Dendritic cell treated with granulocyte-macrophage colony-stimulating factor and Interleukin-4, amounts not matched to agents 40 ng/mL and 50 ng/mL, for 4 days (primary cell): Measurements from ENCODE around the gene FAM135A.
"Not testable (repeated sequence)": the region's sequence is repeated elsewhere in the genome, so short reads cannot be mapped to it uniquely, and the experiment has no call there.

ENCODE experiments used
- H3K27ac Mint-ChIP-seq: one replicate; pipeline ENCODE4 v1.8.0; 2022; ENCODE audit warnings: mild to moderate bottlenecking, mixed read lengths
- H3K27me3 Mint-ChIP-seq: one replicate; pipeline ENCODE4 v1.8.0; 2022; ENCODE audit warnings: mild to moderate bottlenecking, mixed read lengths
- H3K36me3 Mint-ChIP-seq: one replicate; pipeline ENCODE4 v1.8.0; 2022; ENCODE audit warnings: low read depth, mixed read lengths
- H3K4me1 Mint-ChIP-seq: one replicate; pipeline ENCODE4 v1.8.0; 2022; ENCODE audit warnings: low read depth, mixed read lengths
- H3K4me3 Mint-ChIP-seq: one replicate; pipeline ENCODE4 v1.8.0; 2022; ENCODE audit warnings: mild to moderate bottlenecking, moderate library complexity, mixed read lengths
- H3K9me3 Mint-ChIP-seq: one replicate; pipeline ENCODE4 v1.8.0; 2022; ENCODE audit warnings: mixed read lengths
- intact Hi-C: fragments of 100-400 bp; cut with micrococcal nuclease; formaldehyde crosslinking; loops from one replicate; pipeline ENCODE4 v1.15.0; 2022

Gene FAM135A

DNA sequence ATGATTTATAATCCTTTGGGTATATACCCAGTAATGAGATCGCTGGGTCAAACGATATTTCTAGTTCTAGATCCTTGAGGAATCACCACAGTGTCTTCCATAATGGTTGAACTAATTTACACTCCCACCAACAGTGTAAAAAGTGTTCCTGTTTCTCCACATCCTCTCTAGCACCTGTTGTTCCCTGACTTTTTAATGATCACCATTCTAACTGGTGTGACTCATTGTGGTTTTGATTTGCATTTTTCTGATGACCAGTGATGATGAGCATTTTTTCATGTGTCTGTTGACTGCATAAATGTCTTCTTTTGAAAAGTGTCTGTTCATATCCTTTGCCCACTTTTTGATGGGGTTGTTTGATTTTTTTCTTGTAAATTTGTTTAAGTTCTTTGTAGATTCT is 40.6 kb downstream of the FAM135A start:
- H3K36me3 Mint-ChIP-seq, intact Hi-C loops: not testable (repeated sequence)

DNA sequence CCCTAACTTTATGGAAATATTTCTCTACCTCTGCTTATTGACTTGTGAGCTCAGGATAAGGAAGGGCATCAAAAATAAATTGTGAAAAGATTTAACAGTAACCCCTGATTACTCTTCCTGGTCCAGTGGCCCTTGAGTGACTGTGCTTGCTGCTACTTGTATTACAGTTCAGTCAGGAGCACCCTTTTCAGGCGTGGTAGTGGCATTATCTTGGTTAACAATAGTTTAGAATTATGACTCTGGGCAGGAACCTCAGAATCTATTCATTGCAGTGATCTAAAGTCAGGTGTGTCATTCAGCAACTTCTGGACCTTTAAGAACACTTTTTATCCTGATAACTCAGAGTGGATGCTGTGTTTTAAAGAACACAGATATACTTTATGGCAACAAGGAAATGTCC is 43.4 kb downstream of the FAM135A start:
- Mint-ChIP-seq H3K36me3 (peaks cover 9% of the 10 kb centered on the region), H3K27ac (no peak overlapping the region), H3K4me3 (no peak overlapping the region), H3K9me3 (no peaks in the 10 kb centered on the region), H3K4me1 (no peaks in the 10 kb centered on the region), H3K27me3 (no peaks in the 10 kb centered on the region)
- intact Hi-C loops = no loop called here

More for the DNA sequence above, 40.6 kb downstream of the FAM135A start:
- H3K27me3 Mint-ChIP-seq, H3K4me1 Mint-ChIP-seq, H3K27ac Mint-ChIP-seq, H3K4me3 Mint-ChIP-seq, H3K9me3 Mint-ChIP-seq: not testable (repeated sequence)

DNA sequence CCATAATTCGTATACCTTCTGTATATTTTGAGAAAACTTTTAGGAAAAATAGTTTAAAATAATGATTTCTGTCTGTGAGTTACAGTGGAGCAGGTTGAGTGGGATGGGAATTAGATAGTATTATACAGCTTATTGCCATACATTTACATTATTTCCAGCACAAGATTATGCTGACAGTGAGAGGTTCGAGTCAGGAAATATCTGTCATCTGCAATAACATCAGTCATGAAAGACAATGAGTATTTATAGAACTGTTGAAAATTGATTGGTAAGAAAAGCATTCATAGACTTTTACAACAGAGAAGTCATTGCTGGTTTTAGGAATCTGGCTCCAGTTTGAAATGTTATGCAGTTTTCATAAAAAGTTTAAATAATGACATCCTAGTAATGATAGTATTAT is 45.9 kb downstream of the FAM135A start:
- Mint-ChIP-seq H3K27ac (no peak overlapping the region), H3K9me3 (no peaks in the 10 kb centered on the region), H3K36me3 (peaks cover 6% of the 10 kb centered on the region), H3K27me3 (no peaks in the 10 kb centered on the region), H3K4me1 (no peaks in the 10 kb centered on the region), H3K4me3 (no peak overlapping the region)
- intact Hi-C loops = no loop called here

DNA sequence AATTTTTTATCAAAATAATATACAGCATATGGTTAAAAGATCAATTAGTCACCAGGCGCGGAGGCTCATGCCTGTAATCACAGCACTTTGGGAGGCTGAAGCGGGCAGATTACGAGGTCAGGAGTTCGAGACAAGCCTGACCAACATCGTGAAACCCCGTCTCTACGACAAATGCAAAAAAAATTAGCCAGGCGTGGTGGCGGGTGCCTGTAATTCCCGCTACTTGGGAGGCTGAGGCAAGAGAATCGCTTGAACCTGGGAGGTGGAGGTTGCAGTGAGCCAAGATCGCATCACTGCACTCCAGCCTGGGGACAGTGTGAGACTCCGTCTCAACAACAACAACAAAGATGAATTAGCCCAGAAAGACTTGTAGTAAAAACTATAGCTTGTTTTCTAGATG is 46.4 kb downstream of the FAM135A start:
- intact Hi-C loops, H3K36me3 Mint-ChIP-seq, H3K4me1 Mint-ChIP-seq, H3K4me3 Mint-ChIP-seq, H3K27ac Mint-ChIP-seq, H3K27me3 Mint-ChIP-seq, H3K9me3 Mint-ChIP-seq: not testable (repeated sequence)

DNA sequence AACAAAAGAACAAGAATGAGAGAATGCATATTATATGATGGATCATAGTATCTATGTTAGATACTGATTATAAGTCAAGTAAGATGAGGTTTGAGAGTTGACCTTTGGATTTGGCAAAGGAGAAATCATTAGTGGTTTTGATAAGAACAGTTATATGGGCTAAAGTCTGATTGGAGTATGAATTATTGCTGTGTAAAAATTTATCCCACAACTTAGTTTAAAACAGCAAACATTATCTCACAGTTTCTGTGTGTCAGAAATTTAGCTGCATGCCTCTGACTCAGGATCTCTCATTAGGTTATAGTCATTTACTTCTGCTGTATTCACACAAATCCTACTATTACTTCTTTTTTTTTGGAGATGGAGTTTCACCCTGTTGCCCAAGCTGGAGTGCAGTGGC is 56.7 kb downstream of the FAM135A start:
- H3K36me3 Mint-ChIP-seq = peaks cover 57% of the 10 kb centered on the region
- no peaks in the 10 kb centered on the region for H3K9me3 Mint-ChIP-seq
- intact Hi-C loops = no loop called here
- H3K27me3 Mint-ChIP-seq = no peaks in the 10 kb centered on the region
- H3K4me3 Mint-ChIP-seq = no peak overlapping the region
- H3K27ac Mint-ChIP-seq = no peak overlapping the region
- H3K4me1 Mint-ChIP-seq = no peaks in the 10 kb centered on the region

DNA sequence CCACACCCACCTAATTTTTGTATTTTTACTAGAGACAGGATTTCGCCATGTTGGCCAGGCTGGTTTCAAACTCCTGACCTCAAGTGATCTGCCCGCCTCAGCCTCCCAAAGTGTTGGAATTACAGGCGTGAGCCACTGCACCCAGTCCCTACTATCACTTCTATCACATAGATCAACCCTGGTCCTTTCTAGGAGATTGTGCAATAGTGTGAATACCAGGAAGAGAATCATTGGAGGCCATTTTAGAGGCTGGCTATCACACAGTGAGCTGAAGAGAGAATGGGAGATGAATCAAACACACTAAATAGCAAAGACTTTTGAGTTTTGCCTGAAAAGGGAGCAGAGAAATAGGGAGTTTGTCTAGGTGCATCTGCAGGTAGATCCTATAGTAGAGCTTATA is 57.2 kb downstream of the FAM135A start:
- H3K4me3 Mint-ChIP-seq, H3K4me1 Mint-ChIP-seq, H3K9me3 Mint-ChIP-seq, H3K27ac Mint-ChIP-seq, intact Hi-C loops, H3K27me3 Mint-ChIP-seq: not testable (repeated sequence)
- H3K36me3 Mint-ChIP-seq = peaks cover 52% of the 10 kb centered on the region

DNA sequence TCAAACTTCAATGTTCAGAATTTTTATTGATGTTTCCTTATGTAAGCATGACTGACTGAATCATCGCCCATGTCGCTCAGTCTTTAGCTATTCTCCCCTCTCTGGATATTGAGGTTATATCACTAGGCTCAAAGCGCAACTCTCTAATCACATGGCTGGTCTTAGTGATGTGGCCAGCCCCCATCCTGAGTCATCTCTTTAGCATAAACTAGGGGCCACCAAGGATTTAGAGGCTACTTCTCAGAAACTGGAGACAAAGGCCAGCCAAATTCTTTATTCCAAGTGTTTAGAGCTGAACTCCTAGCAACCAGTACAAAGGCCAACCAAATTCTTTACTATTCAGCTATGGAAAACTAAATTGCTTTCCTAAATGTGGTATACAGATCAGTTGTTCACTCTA is 61.4 kb downstream of the FAM135A start:
- intact Hi-C loops = no loop called here
- H3K9me3 Mint-ChIP-seq = no peaks in the 10 kb centered on the region
- peaks cover 58% of the 10 kb centered on the region for H3K36me3 Mint-ChIP-seq
- H3K4me1 Mint-ChIP-seq = no peaks in the 10 kb centered on the region
- no peak overlapping the region for H3K4me3 Mint-ChIP-seq
- no peak overlapping the region for H3K27ac Mint-ChIP-seq
- H3K27me3 Mint-ChIP-seq = no peaks in the 10 kb centered on the region

DNA sequence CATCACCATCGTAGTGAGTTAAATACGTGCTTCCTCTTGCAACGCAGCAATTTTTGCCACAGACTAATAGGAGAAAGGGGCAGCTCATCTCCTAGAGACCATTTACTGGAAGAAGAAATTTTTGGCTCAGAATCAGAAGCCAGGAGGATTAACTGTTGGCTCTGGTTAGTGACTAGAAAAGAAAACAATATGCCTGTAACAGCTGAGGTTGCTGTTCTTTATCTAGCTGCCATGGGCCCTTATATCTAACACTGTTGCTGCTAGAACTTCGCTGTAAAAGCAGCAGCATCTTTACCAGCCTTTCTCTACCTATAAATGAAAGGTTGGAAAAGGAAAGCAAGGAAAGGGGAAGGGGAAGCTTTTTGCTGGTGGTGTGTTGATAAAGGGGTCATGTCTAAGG is 65.9 kb downstream of the FAM135A start:
- Mint-ChIP-seq H3K36me3 (peaks cover 32% of the 10 kb centered on the region), H3K4me1 (no peaks in the 10 kb centered on the region), H3K4me3 (no peak overlapping the region), H3K27ac (no peak overlapping the region), H3K27me3 (no peaks in the 10 kb centered on the region), H3K9me3 (no peaks in the 10 kb centered on the region)
- intact Hi-C loops = no loop called here

DNA sequence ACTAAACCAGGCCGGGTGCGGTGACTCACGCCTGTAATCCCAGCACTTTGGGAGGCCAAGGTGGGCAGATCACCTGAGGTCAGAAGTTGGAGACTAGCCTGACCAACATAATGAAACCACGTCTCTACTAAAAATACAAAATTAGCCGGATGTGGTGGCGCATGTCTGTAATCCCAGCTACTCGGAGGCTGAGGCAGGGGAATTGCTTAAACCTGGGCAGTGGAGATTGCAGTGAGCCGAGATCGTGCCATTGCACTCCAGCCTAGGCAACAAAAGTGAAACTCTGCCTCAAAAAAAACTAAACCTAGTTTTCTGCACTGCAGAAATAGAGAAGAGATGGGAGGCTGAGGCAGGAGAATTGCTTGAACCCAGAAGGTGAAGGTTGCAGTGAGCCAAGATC is 73.3 kb downstream of the FAM135A start:
- H3K4me3 Mint-ChIP-seq, H3K27ac Mint-ChIP-seq, H3K4me1 Mint-ChIP-seq, H3K36me3 Mint-ChIP-seq, intact Hi-C loops, H3K9me3 Mint-ChIP-seq, H3K27me3 Mint-ChIP-seq: not testable (repeated sequence)

DNA sequence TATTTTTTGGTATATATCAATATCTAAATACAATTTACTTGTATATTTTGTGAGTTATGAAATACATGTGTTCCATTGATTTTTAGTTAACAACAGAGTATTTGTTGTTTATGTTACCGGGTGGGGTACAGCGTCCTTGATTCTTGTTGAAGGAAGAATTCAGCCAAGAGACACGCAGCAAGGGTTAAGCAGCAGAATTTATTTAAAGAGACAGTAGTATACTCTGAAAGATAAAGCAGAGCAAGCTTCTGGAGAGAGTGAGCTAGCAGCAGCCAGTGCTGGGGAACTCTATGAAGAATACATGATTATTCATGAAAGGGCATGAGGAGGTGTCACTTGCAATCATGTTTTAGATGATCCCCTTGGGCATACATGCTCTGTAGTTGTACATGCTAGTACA is 76.1 kb downstream of the FAM135A start:
- H3K36me3 Mint-ChIP-seq = no peaks in the 10 kb centered on the region
- intact Hi-C loops = no loop called here
- H3K9me3 Mint-ChIP-seq = no peaks in the 10 kb centered on the region
- H3K27me3 Mint-ChIP-seq = no peaks in the 10 kb centered on the region
- no peak overlapping the region for H3K27ac Mint-ChIP-seq
- H3K4me3 Mint-ChIP-seq = no peak overlapping the region
- no peaks in the 10 kb centered on the region for H3K4me1 Mint-ChIP-seq

DNA sequence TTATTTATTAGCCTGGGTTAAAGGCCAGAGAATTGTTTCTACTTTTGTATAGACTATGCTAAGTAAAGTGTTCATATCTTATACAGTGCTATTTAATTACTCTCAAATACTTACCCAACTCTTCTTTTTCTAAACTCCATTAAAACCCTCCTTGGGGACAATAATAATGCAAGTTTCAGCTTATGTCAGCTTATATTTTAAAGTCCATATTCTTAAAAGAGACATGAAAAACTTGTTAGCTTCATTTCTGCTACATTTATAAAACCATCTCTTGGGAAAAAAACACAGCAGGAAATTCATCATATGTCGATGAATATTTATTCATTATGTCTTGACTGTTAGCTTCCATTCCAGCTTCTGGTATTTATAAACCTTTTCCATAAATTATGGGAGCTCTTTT is 81.5 kb downstream of the FAM135A start:
- intact Hi-C loops = no loop called here
- H3K27me3 Mint-ChIP-seq = no peaks in the 10 kb centered on the region
- peaks cover 17% of the 10 kb centered on the region for H3K9me3 Mint-ChIP-seq
- H3K27ac Mint-ChIP-seq = no peak overlapping the region
- H3K36me3 Mint-ChIP-seq = peaks cover 25% of the 10 kb centered on the region
- H3K4me1 Mint-ChIP-seq = no peaks in the 10 kb centered on the region
- no peak overlapping the region for H3K4me3 Mint-ChIP-seq

DNA sequence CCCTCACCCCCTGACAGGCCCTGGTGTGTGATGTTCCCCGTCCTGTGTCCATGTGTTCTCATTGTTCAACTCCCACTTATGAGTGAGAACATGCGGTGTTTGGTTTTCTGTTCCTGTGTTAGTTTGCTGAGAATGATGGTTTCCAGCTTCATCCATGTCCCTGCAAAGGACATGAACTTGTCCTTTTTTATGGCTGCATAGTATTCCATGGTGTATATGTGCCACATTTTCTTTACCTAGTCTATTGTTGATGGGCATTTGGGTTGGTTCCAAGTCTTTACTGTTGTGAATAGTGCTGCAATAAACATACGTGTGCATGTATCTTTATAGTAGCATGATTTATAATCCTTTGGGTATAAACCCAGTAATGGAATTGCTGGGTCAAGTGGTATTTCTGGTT is 82.5 kb downstream of the FAM135A start:
- H3K4me1 Mint-ChIP-seq, H3K27ac Mint-ChIP-seq: not testable (repeated sequence)

DNA sequence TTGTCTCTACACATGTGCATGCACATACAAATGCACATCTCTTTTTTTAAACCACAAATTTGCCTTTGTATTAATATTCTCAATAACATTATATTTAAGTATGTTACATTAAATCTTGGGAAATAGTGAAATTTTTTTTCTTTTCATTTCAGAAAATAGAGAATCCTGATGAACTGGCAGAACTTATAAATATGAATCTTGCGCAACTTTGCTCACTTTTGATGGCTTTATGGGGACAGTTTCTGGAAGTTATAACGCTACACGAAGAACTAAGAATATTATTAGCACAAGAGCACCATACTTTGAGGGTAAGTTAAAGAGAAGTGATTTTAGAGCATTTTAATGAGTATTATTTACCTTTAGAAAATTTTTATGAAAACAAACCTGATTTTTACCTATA is 89.2 kb downstream of the FAM135A start:
- no peaks in the 10 kb centered on the region for H3K4me1 Mint-ChIP-seq
- peaks cover 68% of the 10 kb centered on the region for H3K36me3 Mint-ChIP-seq
- intact Hi-C loops = no loop called here
- H3K4me3 Mint-ChIP-seq = no peak overlapping the region
- H3K9me3 Mint-ChIP-seq = peaks cover 28% of the 10 kb centered on the region
- no peak overlapping the region for H3K27ac Mint-ChIP-seq
- H3K27me3 Mint-ChIP-seq = no peaks in the 10 kb centered on the region

More for the DNA sequence above, 82.5 kb downstream of the FAM135A start:
- intact Hi-C loops, H3K27me3 Mint-ChIP-seq, H3K4me3 Mint-ChIP-seq: not testable (repeated sequence)
- Mint-ChIP-seq H3K9me3 (peaks cover 17% of the 10 kb centered on the region), H3K36me3 (peaks cover 35% of the 10 kb centered on the region)

DNA sequence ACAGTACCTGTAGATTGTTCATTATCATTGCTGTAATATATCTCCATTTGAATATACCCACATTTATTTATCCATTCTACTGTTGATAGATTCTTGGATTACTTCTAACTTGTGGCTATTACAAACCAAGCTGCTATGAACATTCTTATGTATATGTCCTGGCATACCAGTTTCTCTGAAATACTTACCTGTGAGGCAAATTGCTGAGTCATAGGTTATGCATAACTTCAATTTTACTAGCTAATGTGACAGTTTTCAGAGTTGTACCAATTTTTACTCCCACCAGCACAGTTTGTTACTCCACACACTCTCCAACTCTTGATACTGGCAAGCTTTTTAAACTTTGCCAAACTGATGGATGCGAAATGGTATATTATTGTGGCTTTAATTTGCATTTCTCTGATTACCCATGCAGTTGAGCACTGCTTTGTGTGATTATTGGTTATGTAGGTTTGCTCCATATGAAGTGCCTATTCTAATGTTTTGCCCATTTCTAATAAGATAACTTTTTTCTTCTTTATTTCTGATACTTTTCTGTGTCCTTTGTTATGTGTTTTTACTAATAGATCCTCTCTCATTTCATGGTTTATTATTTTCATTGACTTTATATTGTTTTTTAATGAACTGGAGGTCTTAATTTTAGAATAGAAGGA is 90.6 kb downstream of the FAM135A start:
- no peaks in the 10 kb centered on the region for H3K27me3 Mint-ChIP-seq
- H3K27ac Mint-ChIP-seq = no peak overlapping the region
- peaks cover 57% of the 10 kb centered on the region for H3K36me3 Mint-ChIP-seq
- intact Hi-C loops = no loop called here
- H3K4me3 Mint-ChIP-seq = no peak overlapping the region
- H3K4me1 Mint-ChIP-seq = no peaks in the 10 kb centered on the region
- peaks cover 17% of the 10 kb centered on the region for H3K9me3 Mint-ChIP-seq

DNA sequence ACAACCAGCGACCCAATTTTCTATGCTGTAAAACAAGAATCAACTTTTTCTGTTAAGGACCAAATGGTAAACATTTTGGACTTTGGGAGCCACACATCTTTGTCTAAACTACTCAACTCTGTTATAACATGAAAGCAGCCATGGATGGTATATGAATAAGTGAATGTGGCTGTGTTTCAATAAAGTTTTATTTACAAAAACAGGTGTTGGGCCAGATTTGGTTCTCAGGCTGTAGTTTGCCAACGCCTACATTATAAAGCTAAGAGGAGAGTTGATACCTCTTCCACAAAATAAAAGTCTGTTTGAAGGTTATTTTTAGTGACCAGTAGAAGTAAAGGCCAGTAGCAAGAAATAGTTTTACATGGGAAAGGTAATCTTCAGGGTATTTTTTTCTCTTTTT is 93.0 kb downstream of the FAM135A start:
- Mint-ChIP-seq H3K4me1 (no peaks in the 10 kb centered on the region), H3K4me3 (no peak overlapping the region), H3K9me3 (peaks cover 11% of the 10 kb centered on the region), H3K27me3 (no peaks in the 10 kb centered on the region), H3K27ac (no peak overlapping the region), H3K36me3 (peaks cover 41% of the 10 kb centered on the region)
- intact Hi-C loops = no loop called here
